MM.1S (cell line): Measurements from ENCODE around the gene LRIT2.

Source experiments
- DNase-seq: peaks from one replicate; pipeline ENCODE4 v3.0.0-alpha.2; 2015
- H2AFZ ChIP-seq: fragments of 300-600 bp; sonication (generic); 2 replicates; pipeline ENCODE4 v1.6.0; 2016; ENCODE audit warnings: antibody characterized with exemption, low read length
- H3F3A ChIP-seq: fragments of 300-600 bp; sonication (generic); 2 replicates; pipeline ENCODE4 v1.6.1; 2016; ENCODE audit warnings: mild to moderate bottlenecking, antibody characterized with exemption, low read length, moderate library complexity, mixed read lengths; ENCODE audit not compliant: insufficient read depth
- H3K27ac ChIP-seq: fragments of 300-600 bp; sonication (generic); 2 replicates; pipeline ENCODE4 v1.5.1; 2016; ENCODE audit warnings: mild to moderate bottlenecking, low read length
- H3K27me3 ChIP-seq: fragments of 300-600 bp; sonication (generic); replicated peaks from 2 replicates; pipeline ENCODE4 v1.6.0; 2016; ENCODE audit warnings: low read length; ENCODE audit not compliant: insufficient read depth
- H3K36me3 ChIP-seq: fragments of 300-600 bp; sonication (generic); replicated peaks from 2 replicates; pipeline ENCODE4 v1.6.1; 2016; ENCODE audit warnings: mild to moderate bottlenecking, low read length, mixed read lengths; ENCODE audit not compliant: insufficient read depth
- H3K4me1 ChIP-seq: fragments of 300-600 bp; sonication (generic); 2 replicates; pipeline ENCODE4 v1.6.1; 2016; ENCODE audit warnings: low read length, mixed read lengths
- H3K4me2 ChIP-seq: fragments of 300-600 bp; sonication (generic); 2 replicates; pipeline ENCODE4 v1.6.0; 2016; ENCODE audit warnings: low read depth, low read length
- H3K4me3 ChIP-seq: fragments of 300-600 bp; sonication (generic); 2 replicates; pipeline ENCODE4 v1.5.1; 2016; ENCODE audit warnings: low read length, mixed read lengths
- H3K79me2 ChIP-seq: fragments of 300-600 bp; sonication (generic); 2 replicates; pipeline ENCODE4 v1.6.1; 2016; ENCODE audit warnings: mixed run types, low read length, mixed read lengths
- H3K9ac ChIP-seq: fragments of 300-600 bp; sonication (generic); 2 replicates; pipeline ENCODE4 v1.6.1; 2016; ENCODE audit warnings: low read length, mixed read lengths
- H3K9me2 ChIP-seq: fragments of 300-600 bp; sonication (generic); replicated peaks from 2 replicates; pipeline ENCODE4 v1.6.1; 2016; ENCODE audit warnings: mild to moderate bottlenecking, low read length, mixed read lengths; ENCODE audit not compliant: insufficient read depth
- H3K9me3 ChIP-seq: fragments of 300-600 bp; sonication (generic); replicated peaks from 2 replicates; pipeline ENCODE4 v1.6.1; 2016; ENCODE audit warnings: mild to moderate bottlenecking, low read length, mixed read lengths; ENCODE audit not compliant: insufficient read depth
- H4K20me1 ChIP-seq: fragments of 300-600 bp; sonication (generic); 2 replicates; pipeline ENCODE4 v1.6.1; 2016; ENCODE audit warnings: mild to moderate bottlenecking, low read length, moderate library complexity, mixed read lengths; ENCODE audit not compliant: insufficient read depth
- CTCF ChIP-seq: fragments of 300-600 bp; sonication (generic); IDR thresholded peaks from 2 replicates; pipeline ENCODE4 v1.5.1; 2016; ENCODE audit warnings: antibody characterized with exemption, low read length, mixed read lengths
- EZH2 ChIP-seq: fragments of 300-600 bp; sonication (generic); optimal IDR thresholded peaks from 2 replicates; pipeline ENCODE3; 2017; ENCODE audit warnings: low read depth, mild to moderate bottlenecking, antibody characterized with exemption, low read length, mixed read lengths
- EZH2phosphoT487 ChIP-seq: fragments of 300-600 bp; sonication (generic); IDR thresholded peaks from 2 replicates; pipeline ENCODE4 v1.6.1; 2018; ENCODE audit warnings: antibody characterized with exemption, low read length

The LRIT2 gene

GRCh38 chr10:84214046-84214572 lies 11.2 kb downstream of the LRIT2 start:
- Histone ChIP-seq H2AFZ (peak overlapping the region; percentile 47), H3F3A (no peaks in the 10 kb centered on the region), H3K36me3 (no peaks in the 10 kb centered on the region)

GRCh38 chr10:84213076-84213475 lies 12.3 kb downstream of the LRIT2 start:
- no peak overlapping the region for H3K4me2 ChIP-seq
- H2AFZ ChIP-seq, result no peak overlapping the region
- H3K4me3 ChIP-seq, result no peak overlapping the region
- no peak for DNase-seq
- H4K20me1 ChIP-seq, result no peaks in the 10 kb centered on the region
- no peaks in the 10 kb centered on the region for H3F3A ChIP-seq
- no peaks in the 10 kb centered on the region for H3K9me2 ChIP-seq
- TF ChIP-seq CTCF (no peak), EZH2phosphoT487 (no peak), EZH2 (no peak)
- no peaks in the 10 kb centered on the region for H3K36me3 ChIP-seq
- no peaks in the 10 kb centered on the region for H3K79me2 ChIP-seq
- no peak overlapping the region for H3K27ac ChIP-seq
- no peaks in the 10 kb centered on the region for H3K9me3 ChIP-seq
- no peaks in the 10 kb centered on the region for H3K27me3 ChIP-seq
- no peaks in the 10 kb centered on the region for H3K4me1 ChIP-seq
- H3K9ac ChIP-seq, result no peak overlapping the region

More at GRCh38 chr10:84214046-84214572, 11.2 kb downstream of the LRIT2 start:
- TF ChIP-seq EZH2, result no peak
- TF ChIP-seq CTCF, result no peak
- TF ChIP-seq EZH2phosphoT487, result no peak
- Histone ChIP-seq H3K79me2 (no peaks in the 10 kb centered on the region), H3K4me1 (no peaks in the 10 kb centered on the region), H3K9me2 (no peaks in the 10 kb centered on the region), H3K4me3 (peak overlapping the region; percentile 49), H4K20me1 (no peaks in the 10 kb centered on the region), H3K27me3 (no peaks in the 10 kb centered on the region), H3K27ac (no peak overlapping the region), H3K9me3 (no peaks in the 10 kb centered on the region), H3K9ac (peak overlapping the region; percentile 27; the same call in 1 of the 2 replicates), H3K4me2 (peak overlapping the region; percentile 33; the same call in 1 of the 2 replicates)
- DNase-seq, result no peak

- no peak for DNase-seq
- H3K9me2 ChIP-seq, result no peaks in the 10 kb centered on the region
- H3K4me2 ChIP-seq, result no peak overlapping the region
- no peaks in the 10 kb centered on the region for H3K79me2 ChIP-seq
- no peaks in the 10 kb centered on the region for H3K27me3 ChIP-seq
- H4K20me1 ChIP-seq, result no peaks in the 10 kb centered on the region
- no peak overlapping the region for H3K27ac ChIP-seq
- no peaks in the 10 kb centered on the region for H3K4me1 ChIP-seq
- no peak overlapping the region for H3K4me3 ChIP-seq
- no peak overlapping the region for H2AFZ ChIP-seq
- H3K36me3 ChIP-seq, result no peaks in the 10 kb centered on the region
- TF ChIP-seq EZH2phosphoT487 (no peak), EZH2 (no peak), CTCF (no peak)
- no peaks in the 10 kb centered on the region for H3K9me3 ChIP-seq
- no peaks in the 10 kb centered on the region for H3F3A ChIP-seq
- no peak overlapping the region for H3K9ac ChIP-seq
Measured at GRCh38 chr10:84212014-84212413, 13.3 kb downstream of the LRIT2 start.
